B cell (primary cell): ENCODE measurements around the gene TM7SF3. TPM values are rescaled to one million over a fixed set of nuclear protein-coding genes. Genes with fewer than 3 reads are reported as not detected.

Experiments used
- ATAC-seq: fragments of 200-7000 bp; cut with Tn5 transposase; one replicate; pipeline ENCODE4 v1.10.0; 2021; ENCODE audit warnings: low read depth, mild to moderate bottlenecking, moderate number of reproducible peaks, moderate library complexity
- CTCF ChIA-PET: fragments of 350-600 bp; sonication (Branson Sonifier 250); formaldehyde crosslinking; loops from one replicate; lab custom pipeline; 2021; ENCODE audit warnings: antibody characterized with exemption, inconsistent platforms; lab: Charles Lee
- POLR2A ChIA-PET: fragments of 350-600 bp; sonication (Branson Sonifier 250); formaldehyde crosslinking; loops from one replicate; lab custom pipeline; 2021; ENCODE audit warnings: antibody characterized with exemption; lab: Charles Lee
- DNase-seq: peaks from one replicate; pipeline ENCODE4 v3.0.0; 2013
- H2AFZ ChIP-seq: 2 replicates; pipeline ENCODE4 v1.6.1; 2012; ENCODE audit warnings: mild to moderate bottlenecking, low read depth, low read length; ENCODE audit not compliant: insufficient read depth, poor library complexity, severe bottlenecking
- H3K27ac ChIP-seq, 2 donors: 1 replicate in 1 of 2; 2 replicates in 1 of 2; pipeline ENCODE4 v1.5.1; 2012 to 2013; ENCODE audit warnings: low read length in 2 of 2, mild to moderate bottlenecking in 2 of 2, moderate library complexity in 1 of 2
- H3K27me3 ChIP-seq, 4 experiments: fragments of 200-600 bp in 1 of 4; sonication (generic) in 1 of 4; replicated peaks in 1 of 4; 1 replicate in 2 of 4; 2 replicates in 2 of 4; pipeline versions ENCODE4 v1.6.1 to v1.7.0; 2013 to 2016; ENCODE audit warnings: low read length in 3 of 4, mild to moderate bottlenecking in 2 of 4, mixed read lengths in 1 of 4, moderate library complexity in 1 of 4; ENCODE audit not compliant: insufficient read depth in 4 of 4, control insufficient read depth in 3 of 4; ENCODE audit errors: control extremely low read depth in 1 of 4
- H3K36me3 ChIP-seq, 2 experiments: replicated peaks in 1 of 2; 1 replicate in 1 of 2; 2 replicates in 1 of 2; pipeline versions ENCODE4 v1.6.1 to v1.7.1; 2013; ENCODE audit warnings: low read length in 1 of 2; ENCODE audit not compliant: insufficient read depth in 2 of 2, control insufficient read depth in 1 of 2; ENCODE audit errors: control extremely low read depth in 1 of 2, extremely low read depth in 1 of 2
- H3K4me1 ChIP-seq, 2 donors: fragments of 200-600 bp in 1 of 2; sonication (generic) in 1 of 2; 1 replicate in 1 of 2; 2 replicates in 1 of 2; pipeline versions ENCODE4 v1.5.1 to v1.6.1; 2013 to 2017; ENCODE audit warnings: low read length in 2 of 2; ENCODE audit not compliant: control insufficient read depth in 2 of 2, insufficient read depth in 2 of 2
- H3K4me2 ChIP-seq: replicated peaks from 2 replicates; pipeline ENCODE3; 2012; ENCODE audit warnings: mild to moderate bottlenecking, low read depth, low read length; ENCODE audit not compliant: poor library complexity, severe bottlenecking
- H3K4me3 ChIP-seq, 5 experiments: fragments of 200-600 bp in 1 of 5; sonication (generic) in 1 of 5; 1 replicate in 3 of 5; 2 replicates in 2 of 5; pipeline versions ENCODE4 v1.5.1 to v1.7.0; 2011 to 2016; ENCODE audit warnings: low read length in 4 of 5, mild to moderate bottlenecking in 4 of 5, low read depth in 2 of 5, control low read depth in 1 of 5, moderate library complexity in 1 of 5; ENCODE audit not compliant: insufficient read depth in 1 of 5; ENCODE audit errors: control extremely low read depth in 1 of 5, extremely low read depth in 1 of 5
- H3K79me2 ChIP-seq: fragments of 200-600 bp; sonication (generic); one replicate; pipeline ENCODE4 v1.6.0; 2016; ENCODE audit warnings: low read length; ENCODE audit not compliant: control insufficient read depth, insufficient read depth
- H3K9ac ChIP-seq: fragments of 200-600 bp; sonication (generic); 2 replicates; pipeline ENCODE4 v1.6.1; 2017; ENCODE audit warnings: mild to moderate bottlenecking, low read length, moderate library complexity
- H3K9me3 ChIP-seq, 3 donors: one replicate each; pipeline versions ENCODE4 v1.6.1 to v1.7.1; 2013; ENCODE audit warnings: low read length in 2 of 3; ENCODE audit not compliant: control insufficient read depth in 2 of 3, insufficient read depth in 1 of 3; ENCODE audit errors: control extremely low read depth in 1 of 3
- H4K20me1 ChIP-seq: 2 replicates; pipeline ENCODE4 v1.6.0; 2012; ENCODE audit warnings: mild to moderate bottlenecking, low read length; ENCODE audit not compliant: insufficient read depth, control insufficient read depth, poor library complexity, severe bottlenecking
- H3K27ac Mint-ChIP-seq: one replicate; pipeline ENCODE4 v1.8.0; 2021; ENCODE audit warnings: mixed read lengths
- H3K27me3 Mint-ChIP-seq: one replicate; pipeline ENCODE4 v1.8.0; 2021; ENCODE audit warnings: mixed read lengths
- H3K4me1 Mint-ChIP-seq: one replicate; pipeline ENCODE4 v1.8.0; 2021; ENCODE audit warnings: mixed read lengths
- H3K4me3 Mint-ChIP-seq: one replicate; pipeline ENCODE4 v1.8.0; 2021; ENCODE audit warnings: mixed read lengths
- H3K9me3 Mint-ChIP-seq: one replicate; pipeline ENCODE4 v1.8.0; 2022; ENCODE audit warnings: mixed read lengths; ENCODE audit not compliant: insufficient read depth
- EZH2 ChIP-seq: IDR thresholded peaks from 2 replicates; pipeline ENCODE4 v1.6.1; 2012; ENCODE audit warnings: borderline replicate concordance, low read depth, mild to moderate bottlenecking, moderate library complexity, low read length; ENCODE audit not compliant: insufficient read depth, poor library complexity, severe bottlenecking
- WGBS: methylation state at CpG from one replicate; pipeline ENCODE4 v1.1.5; 2013; ENCODE audit warnings: missing lambda C conversion rate; ENCODE audit not compliant: insufficient coverage; 5-methylcytosine and 5-hydroxymethylcytosine counted together
- intact Hi-C: fragments of 100-400 bp; cut with micrococcal nuclease; formaldehyde crosslinking; loops from one replicate; pipeline ENCODE4 v1.10.0; 2022
- polyA plus RNA-seq: library from polyadenylated mRNA; depleted of rRNA; stranded (reverse); fragments of >200 nt; gene quantifications from 2 replicates; pipeline ENCODE4 v1.2.3, GENCODE V29; 2012
- total RNA-seq, 2 donors: library from RNA; stranded (reverse); fragments of 120-200 nt in 1 of 2; gene quantifications; 1 replicate in 1 of 2; 2 replicates in 1 of 2; pipeline versions ENCODE4 v1.2.3 to v1.2.4, GENCODE V29; 2013 to 2022
- TF ChIP-seq, protein P1 (sequence below): fragments of 200-600 bp; IDR thresholded peaks from one replicate; pipeline ENCODE4 v1.8.0; 2022; ENCODE audit warnings: antibody characterized with exemption, mild to moderate bottlenecking

The TM7SF3 gene
- total and polyA plus RNA-seq, 2 donors (not counting 1 experiment from before 2014, with no cell fraction given) = 24.5 to 33.5 TPM

DNA sequence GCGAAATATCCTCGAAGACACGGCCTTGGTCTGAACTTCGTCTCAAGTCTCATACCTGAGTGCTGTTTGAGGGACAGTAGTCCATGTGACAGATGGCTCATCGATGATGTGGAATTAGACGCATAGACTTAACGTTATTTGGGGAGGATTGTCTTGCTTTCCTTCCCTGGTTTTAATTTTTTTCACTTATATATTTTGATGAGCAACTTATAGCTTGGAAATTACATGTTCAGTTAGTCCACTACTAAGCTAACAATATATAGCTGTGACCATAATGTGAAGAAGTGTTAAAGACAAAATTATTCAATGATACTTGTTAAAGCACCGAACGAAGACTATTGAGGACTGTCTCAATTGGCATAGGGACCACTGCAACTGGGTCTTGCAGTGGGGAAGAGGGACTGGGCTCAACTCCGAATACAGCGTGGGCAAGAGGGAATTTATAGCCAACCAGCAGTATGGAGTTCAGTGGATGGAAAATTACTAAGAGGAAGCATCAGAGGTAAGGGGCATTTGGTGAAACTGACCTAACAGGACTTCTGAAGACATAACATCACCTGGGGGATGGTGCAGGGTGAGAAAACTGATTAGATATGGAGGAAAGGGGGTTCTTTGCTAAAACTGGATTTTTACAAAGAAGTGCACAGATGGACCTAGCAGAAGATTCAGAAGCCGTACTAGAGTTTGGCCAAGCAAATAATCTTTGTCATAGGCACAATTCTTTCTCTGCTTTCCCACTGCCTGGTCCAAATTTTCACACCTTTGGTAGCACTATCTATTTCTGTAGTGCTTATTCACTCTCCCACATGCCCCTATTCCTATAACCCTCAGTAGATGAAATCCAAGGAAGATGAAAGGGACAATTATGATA lies 910 bp upstream of the TM7SF3 start:
- peaks cover 43% of the 10 kb centered on the region for H3K4me1 Mint-ChIP-seq
- peak overlapping the region; percentile 2 to 86 (median 30) for H3K4me3 ChIP-seq
- no peaks in the 10 kb centered on the region for H3K27me3 ChIP-seq
- TF ChIP-seq, protein P1, sequence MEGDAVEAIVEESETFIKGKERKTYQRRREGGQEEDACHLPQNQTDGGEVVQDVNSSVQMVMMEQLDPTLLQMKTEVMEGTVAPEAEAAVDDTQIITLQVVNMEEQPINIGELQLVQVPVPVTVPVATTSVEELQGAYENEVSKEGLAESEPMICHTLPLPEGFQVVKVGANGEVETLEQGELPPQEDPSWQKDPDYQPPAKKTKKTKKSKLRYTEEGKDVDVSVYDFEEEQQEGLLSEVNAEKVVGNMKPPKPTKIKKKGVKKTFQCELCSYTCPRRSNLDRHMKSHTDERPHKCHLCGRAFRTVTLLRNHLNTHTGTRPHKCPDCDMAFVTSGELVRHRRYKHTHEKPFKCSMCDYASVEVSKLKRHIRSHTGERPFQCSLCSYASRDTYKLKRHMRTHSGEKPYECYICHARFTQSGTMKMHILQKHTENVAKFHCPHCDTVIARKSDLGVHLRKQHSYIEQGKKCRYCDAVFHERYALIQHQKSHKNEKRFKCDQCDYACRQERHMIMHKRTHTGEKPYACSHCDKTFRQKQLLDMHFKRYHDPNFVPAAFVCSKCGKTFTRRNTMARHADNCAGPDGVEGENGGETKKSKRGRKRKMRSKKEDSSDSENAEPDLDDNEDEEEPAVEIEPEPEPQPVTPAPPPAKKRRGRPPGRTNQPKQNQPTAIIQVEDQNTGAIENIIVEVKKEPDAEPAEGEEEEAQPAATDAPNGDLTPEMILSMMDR = no peak
- no peak for TF ChIP-seq EZH2
- H2AFZ ChIP-seq = peak overlapping the region; percentile 84
- H3K27ac Mint-ChIP-seq = peak overlapping the region; percentile 96
- no peaks in the 10 kb centered on the region for H3K9me3 Mint-ChIP-seq
- peak; percentile 12 for ATAC-seq
- peaks cover 26% of the 10 kb centered on the region for H3K79me2 ChIP-seq
- H4K20me1 ChIP-seq = no peaks in the 10 kb centered on the region
- no peaks in the 10 kb centered on the region for H3K9me3 ChIP-seq
- ChIA-PET POLR2A (no interaction called here), CTCF (interaction anchor here (0.6 to 5.4 kb wide), 28 partner anchors 9 to 689 kb away, joined by 3 to 103 read pairs (median 4); partner anchors contain the start of genes ITPR2, MED21 and STK38L)
- H3K9ac ChIP-seq = peak overlapping the region; percentile 73
- H3K4me2 ChIP-seq = peak overlapping the region; percentile 80
- H3K27ac ChIP-seq = peak overlapping the region; percentile 90 to 91
- no peaks in the 10 kb centered on the region for H3K27me3 Mint-ChIP-seq
- intact Hi-C loops = loop anchor here (1.0 to 10.0 kb wide), 13 partner anchors 7 to 893 kb away; partner anchors contain the start of genes FGFR1OP2, ITPR2, MED21 and MRPS35
- no peak for DNase-seq
- peak overlapping the region; percentile 96 for H3K4me3 Mint-ChIP-seq
- peaks cover 19 to 20% of the 10 kb centered on the region in 2 donors for H3K4me1 ChIP-seq
- H3K36me3 ChIP-seq = no peaks in the 10 kb centered on the region
- 68% methylated on average over 4 of the region's 12 CpGs for WGBS
